ENCODE results near the gene AZIN2. TPM values are rescaled to one million over a fixed set of nuclear protein-coding genes. Genes with fewer than 3 reads are reported as not detected.

The AZIN2 gene
- total RNA-seq (2014; rRNA removed; shearing (Covaris generic)) (0.63 and 1.3 TPM in 2 replicates), total RNA-seq (2022) (0.27 and 0.94 TPM in 2 replicates), Bru-seq, nascent RNA (percentile 22 among the genes with signal in this experiment), BruChase-seq, experiment 1, labeled RNA remaining after a 6-hour chase (percentile 23 among the genes with signal in this experiment), BruChase-seq, experiment 2, labeled RNA remaining after a 2-hour chase (percentile 21 among the genes with signal in this experiment)
- long read RNA-seq, partial matches to known transcripts: 0 of 1 reads
- long read RNA-seq, other reads (novel, unspliced or antisense): 1 of 1 reads

GRCh38 chr1:33080885-33081553 is at the start of gene AZIN2:
AZIN2 (plus strand) TSS chr1:33081153; CDS start chr1:33082250, 1,097 bp downstream.
- intact Hi-C loops (cut with micrococcal nuclease; ENCODE audit: unreplicated experiment): no loop called here
- Histone ChIP-seq H3K79me2 (ENCODE audit: insufficient read depth, low read depth, low read length) (no peaks in the 10 kb centered on the region), H3K4me3 (ENCODE audit: low read depth, low read length, poor library complexity, severe bottlenecking) (peak within 1 kb of the TSS; percentile 64), H3K4me2 (ENCODE audit: low read length) (peak within 1 kb of the TSS; percentile 76), H3K4me1 (ENCODE audit: insufficient read depth, low read length, poor library complexity, severe bottlenecking) (peaks cover 11% of the 10 kb centered on the region), H3K27ac (ENCODE audit: low read depth, low read length, poor library complexity, severe bottlenecking) (no peak within 1 kb of the TSS), H3K36me3 (ENCODE audit: insufficient read depth, low read length) (no peaks in the 10 kb centered on the region), H2AFZ (ENCODE audit: low read length) (peak within 1 kb of the TSS; percentile 87), H4K20me1 (ENCODE audit: insufficient read depth, low read length) (no peaks in the 10 kb centered on the region), H3K9me3 (ENCODE audit: low read length) (no peaks in the 10 kb centered on the region), H3K9me2 (ENCODE audit: insufficient read depth, low read length) (no peaks in the 10 kb centered on the region)
- no TSS peak for BruUV-seq (replicated peaks)
- TF ChIP-seq, protein P1, sequence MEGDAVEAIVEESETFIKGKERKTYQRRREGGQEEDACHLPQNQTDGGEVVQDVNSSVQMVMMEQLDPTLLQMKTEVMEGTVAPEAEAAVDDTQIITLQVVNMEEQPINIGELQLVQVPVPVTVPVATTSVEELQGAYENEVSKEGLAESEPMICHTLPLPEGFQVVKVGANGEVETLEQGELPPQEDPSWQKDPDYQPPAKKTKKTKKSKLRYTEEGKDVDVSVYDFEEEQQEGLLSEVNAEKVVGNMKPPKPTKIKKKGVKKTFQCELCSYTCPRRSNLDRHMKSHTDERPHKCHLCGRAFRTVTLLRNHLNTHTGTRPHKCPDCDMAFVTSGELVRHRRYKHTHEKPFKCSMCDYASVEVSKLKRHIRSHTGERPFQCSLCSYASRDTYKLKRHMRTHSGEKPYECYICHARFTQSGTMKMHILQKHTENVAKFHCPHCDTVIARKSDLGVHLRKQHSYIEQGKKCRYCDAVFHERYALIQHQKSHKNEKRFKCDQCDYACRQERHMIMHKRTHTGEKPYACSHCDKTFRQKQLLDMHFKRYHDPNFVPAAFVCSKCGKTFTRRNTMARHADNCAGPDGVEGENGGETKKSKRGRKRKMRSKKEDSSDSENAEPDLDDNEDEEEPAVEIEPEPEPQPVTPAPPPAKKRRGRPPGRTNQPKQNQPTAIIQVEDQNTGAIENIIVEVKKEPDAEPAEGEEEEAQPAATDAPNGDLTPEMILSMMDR (conservative IDR thresholded peaks at IDR 0.05; ENCODE audit: low read length): no peak
- CTCF ChIA-PET (ENCODE audit: unreplicated experiment): interaction anchor here (0.5 kb wide), 1 partner anchor 149 kb away, joined by 10 read pairs; no protein-coding TSS in a partner anchor
- POLR2A ChIA-PET: interaction anchor here (0.8 kb wide), 1 partner anchor 155 kb away, joined by 3 read pairs; no protein-coding TSS in a partner anchor
- DNase-seq (ENCODE audit: low spot score): peak; percentile 94

- ChIA-PET CTCF (ENCODE audit: unreplicated experiment) (no interaction called here), POLR2A (interaction anchor here (0.8 to 1.1 kb wide), 3 partner anchors 11 to 122 kb away, joined by 3 to 4 read pairs (median 3); no protein-coding TSS in a partner anchor)
- peaks cover 76% of the 10 kb centered on the region for H3K36me3 ChIP-seq (ENCODE audit: insufficient read depth, low read length)
- BruUV-seq (replicated peaks): no TSS peak
- no peak for DNase-seq (ENCODE audit: low spot score)
- peaks cover 33% of the 10 kb centered on the region for H3K4me1 ChIP-seq (ENCODE audit: insufficient read depth, low read length, poor library complexity, severe bottlenecking)
- peaks cover 97% of the 10 kb centered on the region for H3K79me2 ChIP-seq (ENCODE audit: insufficient read depth, low read depth, low read length)
- H3K9me2 ChIP-seq (ENCODE audit: insufficient read depth, low read length): no peaks in the 10 kb centered on the region
- no peak overlapping the region for H3K27ac ChIP-seq (ENCODE audit: low read depth, low read length, poor library complexity, severe bottlenecking)
- no peaks in the 10 kb centered on the region for H3K9me3 ChIP-seq (ENCODE audit: low read length)
- no peak overlapping the region for H3K4me2 ChIP-seq (ENCODE audit: low read length)
- H3K4me3 ChIP-seq (ENCODE audit: low read depth, low read length, poor library complexity, severe bottlenecking): no peak overlapping the region
- TF ChIP-seq, protein P1 (conservative IDR thresholded peaks at IDR 0.05; ENCODE audit: low read length): no peak
- no peak for TF ChIP-seq EZH2phosphoT487 (IDR thresholded peaks at IDR 0.05; ENCODE audit: borderline replicate concordance, low read depth, low read length)
- H2AFZ ChIP-seq (ENCODE audit: low read length): no peak overlapping the region
- peaks cover 23% of the 10 kb centered on the region; the same call in 1 of the 2 replicates for H4K20me1 ChIP-seq (ENCODE audit: insufficient read depth, low read length)
- intact Hi-C loops (cut with micrococcal nuclease; ENCODE audit: unreplicated experiment): no loop called here
These were observed 49.4 kb upstream of the AZIN2 start for GRCh38 chr1:33031506-33031905.
